Activated CD4-positive, alpha-beta T cell treated with anti-CD3 and anti-CD28 coated beads for 24 hours (primary cell): Measurements from ENCODE around the gene LRRC4C.
"Not testable (repeated sequence)": the region's sequence is repeated elsewhere in the genome, so short reads cannot be mapped to it uniquely, and the experiment has no call there.

ENCODE experiments used
- DNase-seq, 2 donors: peaks; one replicate each; pipeline ENCODE4 v3.0.0-alpha.2; 2020; ENCODE audit warnings: low read depth in 2 of 2

Gene LRRC4C

GRCh38 chr11:40867991-40868632 lies 591.3 kb downstream of the LRRC4C start:
- DNase-seq, result no peak

DNA sequence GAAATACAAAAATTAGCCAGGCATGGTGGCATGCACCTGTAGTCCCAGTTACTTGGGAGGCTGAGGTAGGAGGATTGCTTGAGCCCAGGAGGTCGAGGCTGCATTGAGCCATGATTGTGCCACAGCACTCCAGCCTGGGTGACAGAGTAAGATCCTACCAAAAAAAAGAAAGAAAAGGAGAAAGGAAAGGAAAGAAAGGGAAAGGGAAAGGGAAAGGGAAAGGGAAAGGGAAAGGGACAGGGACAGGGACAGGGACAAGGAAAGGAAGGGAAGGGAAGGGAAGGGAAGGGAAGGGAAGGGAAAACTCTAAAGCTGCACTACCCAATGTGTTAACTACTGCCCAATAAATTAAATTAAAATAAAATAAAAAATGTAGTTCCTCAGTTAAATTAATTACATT lies 601.7 kb downstream of the LRRC4C start:
- not testable (repeated sequence) for DNase-seq

DNA sequence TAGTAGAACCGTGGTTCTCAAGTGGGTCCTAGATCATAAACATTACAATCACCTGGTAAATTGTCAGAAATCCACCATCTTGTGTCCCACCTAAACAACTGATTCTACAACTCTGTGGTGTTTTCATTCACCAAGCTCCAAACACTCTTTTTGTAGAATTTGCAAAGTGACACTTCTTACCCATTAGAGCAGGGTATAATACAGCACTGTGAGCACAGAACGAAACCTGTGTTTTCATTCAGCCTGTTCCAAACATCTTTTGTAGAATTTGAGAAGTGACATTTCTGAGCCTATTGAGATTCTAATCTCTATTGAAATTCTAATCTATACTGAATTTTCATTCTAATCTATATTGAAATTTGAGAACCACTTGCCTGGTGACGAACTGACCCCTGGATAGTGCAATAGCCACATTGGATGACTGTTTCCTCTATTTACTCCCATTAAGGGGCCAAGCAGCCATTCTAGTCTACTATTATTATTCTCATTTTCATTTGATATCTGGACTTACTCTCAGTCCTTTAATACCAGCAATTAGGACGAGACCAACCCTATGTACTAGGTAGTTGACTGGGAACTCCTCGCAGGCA lies 616.6 kb downstream of the LRRC4C start:
- DNase-seq, result no peak

- no peak for DNase-seq
These were observed 618.2 kb downstream of the LRRC4C start for GRCh38 chr11:40841231-40841630.

DNA sequence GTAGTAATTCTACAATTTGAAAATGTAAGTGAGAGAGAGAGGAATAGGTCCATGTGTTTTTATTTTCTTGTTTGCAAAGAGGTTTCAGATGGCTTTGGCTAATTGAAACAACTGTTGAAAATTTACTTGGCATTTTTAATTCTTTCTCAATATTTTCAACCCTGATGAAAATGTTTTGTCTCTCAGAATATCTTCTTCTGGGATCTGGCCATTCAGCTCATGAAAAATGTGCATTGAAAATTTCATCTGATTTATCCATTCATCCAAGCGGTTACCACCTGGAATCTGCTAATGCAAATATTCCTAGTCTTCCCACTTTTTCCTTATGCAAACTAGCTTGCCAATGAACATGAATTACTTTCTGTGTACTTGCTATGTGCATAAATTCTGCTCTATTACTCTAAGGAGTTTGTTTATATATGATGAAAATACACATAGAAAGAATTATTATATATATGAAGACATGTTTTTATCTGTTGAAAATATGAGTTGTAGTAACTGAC lies 621.2 kb downstream of the LRRC4C start:
- no peak for DNase-seq

DNA sequence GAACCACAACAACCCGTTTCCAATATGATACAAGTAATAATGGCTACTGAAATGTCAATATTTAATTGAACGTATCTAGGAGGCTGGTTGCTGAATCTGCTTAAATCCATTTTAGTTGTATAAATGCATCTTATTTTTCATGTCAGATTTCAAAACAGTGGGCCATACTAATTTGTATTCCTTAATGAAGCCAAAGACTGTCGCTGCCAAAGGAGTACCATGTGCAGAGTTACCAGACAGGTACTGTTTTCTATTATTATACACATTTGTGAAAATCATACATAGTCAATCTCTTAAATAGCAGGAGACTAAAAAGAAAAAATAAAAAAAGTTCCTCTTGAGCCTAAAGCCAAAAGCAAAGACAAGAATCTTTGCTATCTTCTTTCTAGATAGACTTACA lies 632.3 kb downstream of the LRRC4C start:
- DNase-seq, result no peak

GRCh38 chr11:40826601-40827000 lies 632.9 kb downstream of the LRRC4C start:
- no peak for DNase-seq

GRCh38 chr11:40825201-40825834 lies 634.1 kb downstream of the LRRC4C start:
- no peak for DNase-seq

DNA sequence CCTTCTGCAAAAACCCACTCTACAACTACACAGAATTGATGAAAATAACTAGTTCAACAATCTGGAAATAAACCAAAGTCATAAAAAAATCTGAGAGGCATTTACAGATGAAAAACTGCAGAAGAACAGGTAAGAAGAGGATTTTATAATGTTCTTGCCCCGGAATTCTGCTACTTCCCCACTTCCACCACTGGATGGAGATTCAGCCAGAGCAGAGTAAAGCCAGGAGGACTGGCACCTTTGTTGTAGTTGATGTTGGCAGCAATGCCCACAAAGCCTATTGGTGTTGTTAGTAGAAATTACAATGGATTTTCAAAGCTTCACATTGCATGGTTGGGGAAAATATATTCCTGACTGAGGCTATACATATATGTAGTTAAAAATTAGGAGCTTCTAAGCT lies 640.2 kb downstream of the LRRC4C start:
- DNase-seq, result no peak

- no peak for DNase-seq
These were observed 642.5 kb downstream of the LRRC4C start for GRCh38 chr11:40816976-40817375.

DNA sequence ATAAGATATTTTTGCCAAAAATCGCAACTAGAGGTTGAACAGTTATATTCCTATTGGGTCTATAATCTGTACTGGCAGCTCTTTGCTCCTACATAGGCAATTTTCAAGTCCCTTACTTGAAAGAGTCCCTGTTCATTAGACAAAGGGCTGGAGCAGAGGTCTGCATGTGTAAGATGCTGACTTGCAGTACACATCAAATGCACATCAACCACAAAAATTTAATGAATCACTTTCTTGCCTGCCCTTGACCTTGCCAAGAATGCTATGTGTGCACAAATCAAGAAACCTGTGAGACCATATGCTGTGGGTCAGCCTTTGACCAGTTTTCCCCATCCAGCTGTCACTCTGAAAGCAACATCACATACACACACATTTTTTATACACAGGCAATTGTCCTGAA lies 661.5 kb downstream of the LRRC4C start:
- DNase-seq, result no peak

- DNase-seq, result no peak
These were observed 672.2 kb downstream of the LRRC4C start for GRCh38 chr11:40787224-40787623.

GRCh38 chr11:40763046-40763445 lies 696.4 kb downstream of the LRRC4C start:
- DNase-seq, result no peak

DNA sequence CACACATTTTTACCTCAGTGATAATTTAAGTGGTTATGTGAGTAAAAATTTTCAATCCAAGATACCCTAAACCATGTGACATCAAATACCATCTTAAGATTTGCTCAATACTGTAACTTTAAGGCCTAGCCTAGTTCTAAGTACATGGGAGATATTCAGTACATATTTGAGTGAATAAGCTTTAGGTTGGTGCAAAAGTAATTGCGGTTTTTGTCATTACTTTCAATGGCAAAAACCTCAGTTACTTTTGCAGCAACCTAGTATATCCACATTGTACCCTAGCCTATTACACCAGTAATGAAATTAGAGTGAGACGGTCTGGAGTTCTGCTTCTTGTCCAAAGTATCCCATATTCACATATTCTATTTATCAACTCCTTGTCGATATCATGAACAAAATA lies 700.1 kb downstream of the LRRC4C start:
- DNase-seq, result no peak

DNA sequence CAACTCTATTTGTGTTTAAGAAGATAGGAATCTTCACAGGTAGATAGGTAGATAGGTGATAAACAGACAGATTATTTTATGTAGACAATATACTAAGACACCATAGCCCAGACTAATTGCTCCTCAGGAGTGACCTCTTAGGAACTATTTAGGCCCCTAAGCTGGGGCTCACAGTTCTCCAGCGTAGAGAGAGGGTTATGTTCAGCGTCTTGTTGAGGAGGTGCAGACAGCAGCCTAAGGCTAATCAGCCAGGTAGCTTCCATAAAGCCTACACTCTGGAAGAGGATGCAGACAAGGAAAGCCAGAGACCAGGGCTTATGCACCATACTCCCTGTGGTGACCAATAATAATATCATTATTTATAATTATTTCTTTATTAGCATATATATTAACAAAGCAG lies 705.2 kb downstream of the LRRC4C start:
- no peak for DNase-seq

DNA sequence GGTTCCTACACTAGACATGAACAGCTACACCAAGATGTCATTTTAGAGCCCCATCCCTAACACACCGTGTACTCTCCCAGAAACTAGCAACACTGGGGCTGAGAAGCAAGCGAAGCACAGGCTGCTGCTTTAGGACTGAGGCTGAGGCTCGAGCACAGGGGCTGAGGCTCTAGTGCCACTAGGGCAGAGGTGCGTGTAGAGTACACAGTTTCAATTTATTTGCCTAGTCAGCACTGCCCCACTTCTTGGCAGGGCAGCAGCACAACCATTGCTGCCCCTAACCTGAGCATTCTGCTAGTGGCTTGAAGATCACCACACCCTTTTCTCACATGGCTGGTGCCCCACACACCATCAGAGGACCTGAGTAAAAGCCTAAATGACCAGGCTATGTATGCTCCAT lies 713.2 kb downstream of the LRRC4C start:
- no peak for DNase-seq

DNA sequence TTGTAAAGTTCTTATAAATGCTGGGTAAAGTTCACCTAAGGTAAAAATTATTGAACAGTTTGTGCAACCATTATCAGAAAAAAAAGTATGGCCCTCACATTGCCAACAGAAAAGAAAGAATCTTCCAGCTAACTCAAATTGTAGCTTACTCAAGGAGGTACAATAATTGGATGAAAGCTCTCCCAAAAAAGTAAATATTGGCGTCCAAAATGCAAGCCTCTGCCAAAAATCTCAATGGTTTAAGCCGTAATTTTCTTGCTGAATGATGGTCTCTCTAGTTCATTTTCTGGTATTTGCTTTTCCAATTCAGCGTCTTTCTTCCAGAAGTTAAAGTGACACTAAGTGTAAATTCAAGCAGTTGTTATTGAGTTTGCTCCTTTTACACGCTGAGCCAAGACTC lies 727.3 kb downstream of the LRRC4C start:
- no peak for DNase-seq

DNA sequence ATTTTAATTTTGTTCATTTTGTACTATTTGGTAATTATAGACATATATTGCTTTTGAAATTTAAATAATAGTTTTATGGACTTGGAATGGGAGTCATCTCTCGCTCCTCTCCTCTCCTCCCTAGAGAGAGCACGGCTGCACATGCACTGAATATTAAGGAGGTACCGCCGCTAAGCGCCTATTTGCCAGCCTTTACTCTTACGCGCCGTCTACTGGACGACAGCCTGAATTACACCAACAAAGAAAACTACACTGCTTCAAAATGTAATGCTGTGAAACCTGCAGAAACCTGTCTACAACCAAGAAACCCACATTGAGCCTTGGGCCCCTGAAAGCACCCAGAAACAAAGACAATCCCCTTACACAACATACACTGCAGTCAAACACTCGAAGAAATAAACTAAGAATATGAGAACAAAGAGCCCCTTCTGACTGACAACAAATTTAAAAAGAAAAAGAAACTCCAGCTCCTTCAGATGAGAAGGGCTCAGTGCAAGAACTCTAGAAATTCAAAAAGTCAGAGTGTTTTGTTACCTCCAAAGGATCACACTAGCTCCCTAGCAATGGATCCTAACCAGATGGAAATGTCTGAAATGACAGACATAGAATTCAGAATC lies 737.2 kb downstream of the LRRC4C start:
- DNase-seq, result no peak

DNA sequence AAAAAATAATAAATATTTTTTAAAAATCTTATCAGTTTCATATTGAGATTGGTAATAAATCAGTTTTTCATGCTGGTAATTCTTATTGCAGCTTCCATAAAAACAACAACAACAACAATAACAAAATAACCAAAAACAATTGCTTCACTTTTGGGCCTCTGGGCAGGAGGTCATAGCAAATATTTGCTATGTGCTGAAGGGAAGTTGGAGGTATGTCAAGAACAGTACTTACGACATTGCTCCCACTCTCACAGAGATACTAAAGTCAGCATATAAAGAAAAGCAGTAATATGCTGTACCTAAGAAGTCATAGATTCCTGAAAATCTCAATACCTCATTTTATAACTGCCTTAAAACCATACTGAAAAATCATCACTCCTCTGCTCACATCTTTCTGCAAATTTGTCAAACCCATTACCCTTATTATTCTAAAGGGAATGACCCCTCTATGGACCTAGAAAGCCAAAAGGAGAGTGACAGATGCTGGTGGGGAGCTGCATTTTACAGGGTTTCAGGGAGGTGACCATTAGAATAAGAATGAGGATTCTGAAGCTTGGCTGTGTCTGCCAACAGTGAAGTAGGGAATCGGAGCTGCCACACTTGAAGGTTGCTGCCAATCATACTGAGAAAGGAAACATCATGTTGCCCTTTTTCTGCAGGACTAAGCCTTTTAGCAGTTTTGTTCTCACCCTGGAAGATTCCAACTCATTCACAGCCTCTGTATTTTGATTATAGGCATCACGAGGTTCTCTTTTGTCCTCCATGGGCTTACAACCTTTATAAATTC lies 742.9 kb downstream of the LRRC4C start:
- DNase-seq, result no peak

DNA sequence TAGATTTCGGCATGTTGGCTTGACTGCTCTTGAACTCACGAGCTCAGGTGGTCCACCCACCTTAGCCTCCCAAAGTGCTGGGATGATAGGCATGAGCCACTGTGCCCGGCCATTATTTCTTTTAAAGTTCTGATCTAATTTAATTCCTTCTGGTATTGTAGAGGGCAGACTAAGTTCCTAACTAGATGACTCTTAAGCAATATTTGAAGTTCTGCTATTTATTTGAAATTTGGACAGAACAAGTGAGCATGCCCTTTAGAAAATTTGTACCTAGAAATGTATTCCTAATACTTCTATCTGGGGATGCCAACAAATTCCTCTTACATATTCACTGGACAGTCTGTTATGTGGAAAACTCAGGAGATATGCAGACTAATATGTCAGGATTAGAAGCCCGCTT lies 746.4 kb downstream of the LRRC4C start:
- no peak for DNase-seq

- no peak for DNase-seq
These were observed 758.4 kb downstream of the LRRC4C start for GRCh38 chr11:40701027-40701426.

DNA sequence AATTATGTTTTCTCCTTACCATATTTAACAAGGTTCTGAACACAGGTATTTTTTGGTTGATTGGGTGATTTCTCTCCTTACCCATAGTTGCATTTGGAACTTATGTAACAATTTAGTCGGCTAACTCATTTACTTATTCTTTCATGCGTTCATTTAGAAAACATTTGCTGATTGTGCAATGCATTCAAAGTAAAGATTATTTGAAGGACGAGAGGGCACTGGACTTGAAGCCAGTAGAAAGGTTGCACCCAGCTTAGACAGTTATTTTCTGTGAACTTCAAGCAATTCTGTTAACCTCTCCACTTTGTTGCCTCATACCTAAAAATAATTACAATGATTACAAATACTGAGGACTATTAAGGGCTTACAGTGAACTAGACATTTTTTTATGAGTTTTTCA lies 769.6 kb downstream of the LRRC4C start:
- no peak for DNase-seq
